ENCODE data around the gene TTLL3. TPM values are rescaled to one million over a fixed set of nuclear protein-coding genes. Genes with fewer than 3 reads are reported as not detected.

The TTLL3 gene
- total and polyA plus RNA-seq, 2 of the 13 experiments (the other 11 are each of a cell fraction or from before 2014, with no cell fraction given) = 9.5 to 51.2 TPM

- TF ChIP-seq ZNF691 (CRISPR knock-in tag; IDR thresholded peaks at IDR 0.05; ENCODE audit: borderline replicate concordance, low read depth) = no peak
- no peak for TF ChIP-seq ZNF687 (CRISPR knock-in tag; IDR thresholded peaks at IDR 0.05)
- TF ChIP-seq ZNF292 (CRISPR knock-in tag; IDR thresholded peaks at IDR 0.05; ENCODE audit: borderline replicate concordance, low read depth) = no peak
Measured at GRCh38 chr3:9779721-9780457, 30.2 kb upstream of the TTLL3 start (continued).

GRCh38 chr3:9780458-9780812 is 29.6 kb upstream of the TTLL3 start:
- FAIRE-seq = no peak
- Histone ChIP-seq H3K36me3 (replicated peaks in 1 of 2; ENCODE audit: control insufficient read depth in 1 of 2, insufficient read depth in 2 of 2, low read length in 2 of 2) (peaks cover 14 to 34% of the 10 kb centered on the region in 2 experiments), H3K4me2 (ENCODE audit: low read depth, low read length) (no peak overlapping the region), H2AFZ (ENCODE audit: low read length) (no peak overlapping the region), H3K9ac (ENCODE audit: insufficient read depth, low read depth, low read length) (no peak overlapping the region), H3K4me3 (replicated peaks in 1 of 3; ENCODE audit: insufficient read depth in 1 of 3, low read depth in 2 of 3, low read length in 3 of 3) (no peak overlapping the region), H3K27me3 (ENCODE audit: control insufficient read depth in 1 of 2, insufficient read depth in 2 of 2, low read length in 2 of 2) (no peaks in the 10 kb centered on the region), H3K27ac (ENCODE audit: extremely low read length, insufficient read depth, low read length) (no peak overlapping the region), H4K20me1 (ENCODE audit: insufficient read depth, low read length) (no peaks in the 10 kb centered on the region), H3K4me1 (ENCODE audit: insufficient read depth, low read length) (peaks cover 16% of the 10 kb centered on the region), H3K79me2 (ENCODE audit: insufficient read depth, low read length) (no peaks in the 10 kb centered on the region), H3K9me3 (ENCODE audit: low read length) (no peaks in the 10 kb centered on the region)
- ATAC-seq = no peak
- POLR2A ChIA-PET = interaction anchor here (2.5 kb wide), 1 partner anchor 12 kb away, joined by 15 read pairs; the partner anchor contains the start of genes ARPC4 and TADA3
- DNase-seq (ENCODE audit: low spot score) = no peak
- WGBS (ENCODE audit: low lambda C conversion rate) = over 99% methylated on average over 8 of the region's 10 CpGs
- intact Hi-C loops (cut with micrococcal nuclease; ENCODE audit: unreplicated experiment) = no loop called here
- CTCF ChIA-PET (ENCODE audit: low intra/inter-chr PET ratio, low total read pairs) = no interaction called here
- no TSS peak for BruUV-seq (replicated peaks)
- in situ Hi-C loops (cut with HindIII; ENCODE audit: extremely low pct_ligation_motif_present, low pct_unique_long_range_greater_than_20kb) = no loop called here
- no peak for TF ChIP-seq JARID2 (CRISPR knock-in tag; IDR thresholded peaks at IDR 0.05; ENCODE audit: insufficient replicate concordance)
- TF ChIP-seq CBX5 (CRISPR knock-in tag; IDR thresholded peaks at IDR 0.05; ENCODE audit: borderline replicate concordance) = no peak
- TF ChIP-seq ATF7 (IDR thresholded peaks at IDR 0.05) = no peak
- TF ChIP-seq ATF7 (CRISPR knock-in tag; IDR thresholded peaks at IDR 0.05) = no peak
- no peak for TF ChIP-seq ZBTB4 (CRISPR knock-in tag; IDR thresholded peaks at IDR 0.05; ENCODE audit: borderline replicate concordance)
- TF ChIP-seq MXI1 (IDR thresholded peaks at IDR 0.05; ENCODE audit: borderline replicate concordance, low read depth, low read length) = no peak
- no peak for TF ChIP-seq ASH2L (IDR thresholded peaks at IDR 0.05; ENCODE audit: insufficient read length, low read depth, low read length)
- no peak for TF ChIP-seq FIP1L1 (IDR thresholded peaks at IDR 0.05; ENCODE audit: borderline replicate concordance, insufficient read depth, low read depth, low read length)
- TF ChIP-seq SPEN (CRISPR knock-in tag; IDR thresholded peaks at IDR 0.05; ENCODE audit: low read depth) = no peak
- TF ChIP-seq AGO2 (optimal IDR thresholded peaks at IDR 0.05; ENCODE audit: low read depth, low read length) = peak; percentile 33

Measured in HepG2 (cell line).